Colonic mucosa (tissue), 4 donors: ENCODE results near the gene PACSIN3. TPM values are rescaled to one million over a fixed set of nuclear protein-coding genes. Genes with fewer than 3 reads are reported as not detected.

Source experiments
- DNase-seq: peaks from one replicate; pipeline ENCODE4 v3.0.0-alpha.2; 2020
- H3K27ac ChIP-seq: fragments of 200-600 bp; one replicate; pipeline ENCODE4 v1.8.0; 2021
- H3K27me3 ChIP-seq: fragments of 200-600 bp; one replicate; pipeline ENCODE4 v1.8.0; 2021
- H3K36me3 ChIP-seq: fragments of 200-600 bp; one replicate; pipeline ENCODE4 v1.8.0; 2021
- H3K4me1 ChIP-seq: fragments of 200-600 bp; one replicate; pipeline ENCODE4 v1.8.0; 2021; ENCODE audit warnings: mild to moderate bottlenecking
- H3K4me3 ChIP-seq: fragments of 200-600 bp; one replicate; pipeline ENCODE4 v1.8.0; 2021
- H3K9ac ChIP-seq, 2 donors: one replicate each; pipeline ENCODE4 v1.7.0; 2013; ENCODE audit warnings: control low read depth in 2 of 2, low read depth in 2 of 2, low read length in 2 of 2
- H3K9me3 ChIP-seq: fragments of 200-600 bp; one replicate; pipeline ENCODE4 v1.8.0; 2021
- CTCF ChIP-seq: fragments of 200-600 bp; IDR thresholded peaks from one replicate; pipeline ENCODE4 v1.8.0; 2022; ENCODE audit warnings: antibody characterized with exemption, mild to moderate bottlenecking
- intact Hi-C: fragments of 100-400 bp; cut with DNase I; formaldehyde crosslinking; loops from one replicate; pipeline ENCODE4 v1.14.1; 2022
- total RNA-seq, 2 donors: library from RNA; stranded (reverse); fragmentation: NEBNext Ultra II Directional in 1 of 2; extraction: Animal tissue kit (Norgen Biotek cat#: 25700) in 1 of 2; gene quantifications; one replicate each; pipeline ENCODE4 v1.2.1, GENCODE V29; 2021
- donor health status: healthy.
- donor health status: DM: no; HTN: no; CAD: no.
- donor health status: DM: no; HTN: no; CAD: no.

PACSIN3 gene
- total RNA-seq, 2 donors from 2014 or later = 3.2 to 11.2 TPM

- intact Hi-C loops = no loop called here
- Histone ChIP-seq H3K4me3 (peak overlapping the region; percentile 75), H3K27ac (no peak overlapping the region), H3K9ac (peak overlapping the region; percentile 34 to 76), H3K27me3 (peaks cover 17% of the 10 kb centered on the region), H3K4me1 (peaks cover 12% of the 10 kb centered on the region), H3K9me3 (no peaks in the 10 kb centered on the region), H3K36me3 (no peaks in the 10 kb centered on the region)
- no peak for DNase-seq
- TF ChIP-seq CTCF = no peak
Observed at GRCh38 chr11:47184711-47185304, 1.4 kb downstream of the PACSIN3 start.

DNA sequence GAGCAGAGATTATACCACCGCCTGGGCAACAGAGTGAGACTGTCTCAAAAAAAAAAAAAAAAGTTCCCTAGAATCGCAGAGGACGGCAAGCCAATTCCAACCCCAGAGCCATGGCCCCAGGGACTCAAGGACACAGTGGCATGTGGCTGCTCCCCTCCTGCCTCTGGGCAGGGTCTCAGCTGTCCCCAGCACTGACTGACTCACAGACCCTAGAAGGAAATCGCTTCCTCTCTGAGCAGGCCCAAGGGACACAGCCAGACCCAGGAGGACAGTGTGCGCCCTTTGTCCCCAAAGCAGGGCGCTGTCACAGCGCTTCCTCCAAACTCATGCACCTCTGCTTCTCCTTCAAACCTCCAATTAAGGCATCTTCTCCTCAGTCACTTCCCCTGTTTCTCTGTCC lies 2.3 kb downstream of the PACSIN3 start:
- no peak for TF ChIP-seq CTCF
- no peak for DNase-seq
- Histone ChIP-seq H3K9me3 (no peaks in the 10 kb centered on the region), H3K36me3 (no peaks in the 10 kb centered on the region), H3K4me3 (no peak overlapping the region), H3K27me3 (peaks cover 17% of the 10 kb centered on the region), H3K4me1 (peaks cover 12% of the 10 kb centered on the region), H3K9ac (no peak overlapping the region), H3K27ac (no peak overlapping the region)
- intact Hi-C loops = no loop called here

- Histone ChIP-seq H3K36me3 (no peaks in the 10 kb centered on the region), H3K4me1 (peaks cover 12% of the 10 kb centered on the region), H3K27me3 (peaks cover 16% of the 10 kb centered on the region), H3K27ac (no peak overlapping the region), H3K9ac (no peak overlapping the region), H3K4me3 (no peak overlapping the region), H3K9me3 (no peaks in the 10 kb centered on the region)
- TF ChIP-seq CTCF = no peak
- intact Hi-C loops = no loop called here
- DNase-seq = no peak
Observed at GRCh38 chr11:47183031-47183856, 3.0 kb downstream of the PACSIN3 start.

DNA sequence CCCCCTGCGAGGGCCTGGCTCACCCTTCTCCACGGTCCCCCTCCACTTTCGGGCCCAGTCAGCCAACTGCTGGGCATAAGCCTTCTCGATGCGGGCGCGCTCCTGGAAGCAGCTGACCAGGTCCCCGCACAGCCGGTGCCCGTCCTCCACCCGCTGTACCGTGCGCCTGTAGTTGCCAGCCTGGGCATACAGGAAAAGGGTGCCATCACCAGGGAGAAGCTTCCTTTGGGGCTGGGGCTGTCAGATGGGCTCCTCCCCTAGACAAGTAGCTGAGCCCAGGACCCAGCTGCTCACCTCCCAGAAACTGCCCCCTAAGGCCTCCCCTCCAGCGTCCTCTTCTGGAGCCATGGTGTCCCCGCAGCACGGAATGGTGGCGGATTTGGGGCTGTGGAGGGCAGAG lies 3.9 kb downstream of the PACSIN3 start:
- peaks cover 19% of the 10 kb centered on the region for H3K4me1 ChIP-seq
- intact Hi-C loops = no loop called here
- no peak overlapping the region for H3K27ac ChIP-seq
- no peaks in the 10 kb centered on the region for H3K36me3 ChIP-seq
- no peak for DNase-seq
- H3K9ac ChIP-seq = no peak overlapping the region
- H3K4me3 ChIP-seq = no peak overlapping the region
- H3K27me3 ChIP-seq = peaks cover 13% of the 10 kb centered on the region
- H3K9me3 ChIP-seq = no peaks in the 10 kb centered on the region
- TF ChIP-seq CTCF = no peak

- TF ChIP-seq CTCF = no peak
- H3K36me3 ChIP-seq = no peaks in the 10 kb centered on the region
- H3K9ac ChIP-seq = no peak overlapping the region
- no peak overlapping the region for H3K27ac ChIP-seq
- peaks cover 13% of the 10 kb centered on the region for H3K27me3 ChIP-seq
- peaks cover 16% of the 10 kb centered on the region for H3K4me1 ChIP-seq
- no peak for DNase-seq
- H3K4me3 ChIP-seq = no peak overlapping the region
- no peaks in the 10 kb centered on the region for H3K9me3 ChIP-seq
- intact Hi-C loops = loop anchor here (2.0 kb wide), 1 partner anchor 80 kb away; no protein-coding TSS in a partner anchor
Observed at GRCh38 chr11:47181271-47181670, 5.0 kb downstream of the PACSIN3 start.
